Small intestine (tissue), 7 donors: Measurements from ENCODE around the gene TTYH1. TPM values are rescaled to one million over a fixed set of nuclear protein-coding genes. Genes with fewer than 3 reads are reported as not detected.

Experiments
- DNase-seq, 2 donors: peaks; one replicate each; pipeline versions ENCODE4 v3.0.0 to v3.0.0-alpha.2; 2013
- FAIRE-seq: peaks from 2 replicates; lab custom pipeline; 2012; peaks lifted over from hg19 to GRCh38; lab: Jason Lieb, UNC
- H3K27ac ChIP-seq, 3 donors: one replicate each; pipeline ENCODE4 v1.5.1; 2013; ENCODE audit warnings: low read length in 2 of 3, mild to moderate bottlenecking in 2 of 3, control low read depth in 1 of 3, inconsistent platforms in 1 of 3, low read depth in 1 of 3, moderate library complexity in 1 of 3
- H3K27me3 ChIP-seq, 3 donors: one replicate each; pipeline ENCODE4 v1.6.1; 2013; ENCODE audit warnings: low read length in 3 of 3, inconsistent platforms in 1 of 3; ENCODE audit not compliant: control insufficient read depth in 3 of 3, insufficient read depth in 3 of 3
- H3K36me3 ChIP-seq, 3 donors: one replicate each; pipeline ENCODE4 v1.6.1; 2013; ENCODE audit warnings: low read length in 3 of 3, inconsistent platforms in 1 of 3, low read depth in 1 of 3, mild to moderate bottlenecking in 1 of 3, moderate library complexity in 1 of 3; ENCODE audit not compliant: control insufficient read depth in 3 of 3, insufficient read depth in 2 of 3
- H3K4me1 ChIP-seq, 3 donors: one replicate each; pipeline ENCODE4 v1.6.1; 2013; ENCODE audit warnings: low read length in 2 of 3, inconsistent platforms in 1 of 3, low read depth in 1 of 3, mild to moderate bottlenecking in 1 of 3, moderate library complexity in 1 of 3; ENCODE audit not compliant: control insufficient read depth in 3 of 3, insufficient read depth in 2 of 3
- H3K4me3 ChIP-seq, 3 donors: one replicate each; pipeline ENCODE4 v1.5.1; 2013; ENCODE audit warnings: low read length in 3 of 3, control low read depth in 1 of 3, inconsistent platforms in 1 of 3, low read depth in 1 of 3, mild to moderate bottlenecking in 1 of 3, moderate library complexity in 1 of 3
- H3K9me3 ChIP-seq, 2 donors: one replicate each; pipeline ENCODE4 v1.6.1; 2013; ENCODE audit warnings: low read depth in 1 of 2, low read length in 1 of 2; ENCODE audit not compliant: control insufficient read depth in 2 of 2, insufficient read depth in 1 of 2
- WGBS, 3 donors: extraction: QIAGEN DNeasy Blood & Tissue Kit; methylation state at CpG; one replicate each; pipeline ENCODE4 v1.1.7; 2013; 5-methylcytosine and 5-hydroxymethylcytosine counted together
- polyA plus RNA-seq, 4 donors: library from polyadenylated mRNA; stranded (reverse) in 3 of 4; unstranded in 1 of 4; fragments of 200-250 nt in 3 of 4; fragments of 120-200 nt in 1 of 4; gene quantifications; one replicate each; pipeline versions ENCODE4 v1.2.1 to v1.2.3, GENCODE V29; 2013
- donor health status: healthy with polysubstance abuse.
- donor health status: control.
- donor health status: control.
- donor health status: Bipolar disorder and iron deficiency.
- donor health status: healthy.

TTYH1 gene
- polyA plus RNA-seq, 4 donors: 1.5 to 10.1 TPM; not detected in 2

- Histone ChIP-seq H3K9me3 (no peaks in the 10 kb centered on the region), H3K27me3 (peaks cover 0 to 21% (median 18%) of the 10 kb centered on the region in 3 donors), H3K27ac (no peak overlapping the region), H3K36me3 (peaks cover 0 to 2% (median 0%) of the 10 kb centered on the region in 3 donors), H3K4me1 (peaks cover 0 to 15% (median 0%) of the 10 kb centered on the region in 3 donors), H3K4me3 (no peak overlapping the region)
- DNase-seq: no peak
- FAIRE-seq: no peak
- 80 to 84% (median 83%) methylated on average over 7 of the region's 7 CpGs for WGBS, 3 donors
These were observed 6.3 kb downstream of the TTYH1 start for GRCh38 chr19:54421521-54421920.

GRCh38 chr19:54422136-54422535, 6.9 kb downstream of the TTYH1 start:
- H3K4me1 ChIP-seq: peaks cover 0 to 15% (median 0%) of the 10 kb centered on the region in 3 donors
- no peak overlapping the region for H3K27ac ChIP-seq
- peaks cover 0 to 2% (median 0%) of the 10 kb centered on the region in 3 donors for H3K36me3 ChIP-seq
- no peak overlapping the region for H3K4me3 ChIP-seq
- peaks cover 0 to 15% (median 15%) of the 10 kb centered on the region in 3 donors for H3K27me3 ChIP-seq
- DNase-seq (no peak), FAIRE-seq (no peak)
- no peaks in the 10 kb centered on the region for H3K9me3 ChIP-seq
- 79 to 86% (median 80%) methylated on average over 14 to 20 of the region's 20 CpGs for WGBS, 3 donors

GRCh38 chr19:54424201-54424600, 8.9 kb downstream of the TTYH1 start:
- 82 to 87% (median 86%) methylated on average over 14 of the region's 14 CpGs for WGBS, 3 donors
- H3K9me3 ChIP-seq: no peaks in the 10 kb centered on the region
- DNase-seq: no peak
- peaks cover 0 to 9% (median 9%) of the 10 kb centered on the region in 3 donors for H3K27me3 ChIP-seq
- no peak for FAIRE-seq
- peaks cover 0 to 10% (median 0%) of the 10 kb centered on the region in 3 donors for H3K4me1 ChIP-seq
- H3K4me3 ChIP-seq: no peak overlapping the region
- H3K27ac ChIP-seq: no peak overlapping the region
- H3K36me3 ChIP-seq: peaks cover 0 to 2% (median 0%) of the 10 kb centered on the region in 3 donors

GRCh38 chr19:54424660-54425381, 9.6 kb downstream of the TTYH1 start:
- Histone ChIP-seq H3K36me3 (peaks cover 0 to 2% (median 0%) of the 10 kb centered on the region in 3 donors), H3K27me3 (peaks cover 0 to 11% (median 11%) of the 10 kb centered on the region in 3 donors), H3K4me3 (no peak overlapping the region), H3K27ac (no peak overlapping the region), H3K4me1 (peaks cover 0 to 9% (median 0%) of the 10 kb centered on the region in 3 donors), H3K9me3 (no peaks in the 10 kb centered on the region)
- WGBS, 3 donors: 88 to 91% (median 90%) methylated on average over 36 of the region's 36 CpGs
- no peak for DNase-seq
- FAIRE-seq: no peak

- Histone ChIP-seq H3K36me3 (peaks cover 0 to 2% (median 0%) of the 10 kb centered on the region in 3 donors), H3K4me3 (no peak overlapping the region), H3K27me3 (peaks cover 0 to 16% (median 13%) of the 10 kb centered on the region in 3 donors), H3K4me1 (peaks cover 0 to 8% (median 0%) of the 10 kb centered on the region in 3 donors), H3K9me3 (no peaks in the 10 kb centered on the region), H3K27ac (no peak overlapping the region)
- DNase-seq (no peak), FAIRE-seq (no peak)
- WGBS, 3 donors: 59 to 70% (median 65%) methylated on average over 5 of the region's 5 CpGs
These were observed 10.1 kb downstream of the TTYH1 start for GRCh38 chr19:54425382-54425723.

- H3K27ac ChIP-seq: no peak overlapping the region
- H3K4me3 ChIP-seq: no peak overlapping the region
- H3K9me3 ChIP-seq: no peaks in the 10 kb centered on the region
- no peak for DNase-seq
- peaks cover 0 to 8% (median 0%) of the 10 kb centered on the region in 3 donors for H3K4me1 ChIP-seq
- peaks cover 0 to 2% (median 0%) of the 10 kb centered on the region in 3 donors for H3K36me3 ChIP-seq
- 42 to 67% (median 49%) methylated on average over 16 to 17 of the region's 17 CpGs for WGBS, 3 donors
- H3K27me3 ChIP-seq: peaks cover 0 to 12% (median 10%) of the 10 kb centered on the region in 3 donors
- no peak for FAIRE-seq
These were observed 11.1 kb downstream of the TTYH1 start for GRCh38 chr19:54426291-54426931.

GRCh38 chr19:54427586-54427985, 12.3 kb downstream of the TTYH1 start:
- no peaks in the 10 kb centered on the region for H3K9me3 ChIP-seq
- no peak overlapping the region for H3K27ac ChIP-seq
- peaks cover 0 to 12% (median 10%) of the 10 kb centered on the region in 3 donors for H3K27me3 ChIP-seq
- FAIRE-seq (no peak), DNase-seq (no peak)
- peaks cover 0 to 4% (median 0%) of the 10 kb centered on the region in 3 donors for H3K36me3 ChIP-seq
- H3K4me3 ChIP-seq: no peak overlapping the region
- H3K4me1 ChIP-seq: peaks cover 0 to 8% (median 0%) of the 10 kb centered on the region in 3 donors
- 80 to 86% (median 82%) methylated on average over 11 of the region's 11 CpGs for WGBS, 3 donors

- Histone ChIP-seq H3K4me3 (no peak overlapping the region), H3K27me3 (peaks cover 0 to 12% (median 10%) of the 10 kb centered on the region in 3 donors), H3K27ac (no peak overlapping the region), H3K4me1 (peaks cover 0 to 8% (median 0%) of the 10 kb centered on the region in 3 donors), H3K9me3 (no peaks in the 10 kb centered on the region), H3K36me3 (peaks cover 0 to 3% (median 0%) of the 10 kb centered on the region in 3 donors)
- DNase-seq: no peak
- 72 to 74% (median 73%) methylated on average over 11 of the region's 11 CpGs for WGBS, 3 donors
- FAIRE-seq: no peak
These were observed 13.3 kb downstream of the TTYH1 start for GRCh38 chr19:54428323-54429175.
